ENCODE results near the gene MARCHF10. TPM values are rescaled to one million over a fixed set of nuclear protein-coding genes. Genes with fewer than 3 reads are reported as not detected.

Gene MARCHF10
- total and polyA plus RNA-seq, 2 of the 13 experiments (the other 11 are each of a cell fraction or from before 2014, with no cell fraction given), result not detected

- no peak for FAIRE-seq
- Histone ChIP-seq H3K36me3 (replicated peaks in 1 of 2; ENCODE audit: control insufficient read depth in 1 of 2, insufficient read depth in 2 of 2, low read length in 2 of 2) (no peaks in the 10 kb centered on the region), H3K4me2 (ENCODE audit: low read depth, low read length) (no peak overlapping the region), H3K27ac (ENCODE audit: extremely low read length, insufficient read depth, low read length) (no peak overlapping the region), H3K9ac (ENCODE audit: insufficient read depth, low read depth, low read length) (no peak overlapping the region), H3K4me3 (replicated peaks in 1 of 3; ENCODE audit: insufficient read depth in 1 of 3, low read depth in 2 of 3, low read length in 3 of 3) (no peak overlapping the region), H3K4me1 (ENCODE audit: insufficient read depth, low read length) (no peaks in the 10 kb centered on the region), H4K20me1 (ENCODE audit: insufficient read depth, low read length) (no peaks in the 10 kb centered on the region), H2AFZ (ENCODE audit: low read length) (no peak overlapping the region), H3K27me3 (ENCODE audit: control insufficient read depth in 1 of 2, insufficient read depth in 2 of 2, low read length in 2 of 2) (peaks cover 6 to 18% of the 10 kb centered on the region in 2 experiments; a peak in 4 of 5 replicates), H3K79me2 (ENCODE audit: insufficient read depth, low read length) (no peaks in the 10 kb centered on the region), H3K9me3 (ENCODE audit: low read length) (no peaks in the 10 kb centered on the region)
- 8% methylated on average over 5 of the region's 5 CpGs for WGBS (ENCODE audit: low lambda C conversion rate)
- POLR2A ChIA-PET, result no interaction called here
- CTCF ChIA-PET (ENCODE audit: low intra/inter-chr PET ratio, low total read pairs), result no interaction called here
- no peak for ATAC-seq
- BruUV-seq (replicated peaks), result no TSS peak
- intact Hi-C loops (cut with micrococcal nuclease; ENCODE audit: unreplicated experiment), result no loop called here
- in situ Hi-C loops (cut with HindIII; ENCODE audit: extremely low pct_ligation_motif_present, low pct_unique_long_range_greater_than_20kb), result no loop called here
- TF ChIP-seq ISL2 (CRISPR knock-in tag; IDR thresholded peaks at IDR 0.05), result no peak
- TF ChIP-seq PHF21A (CRISPR knock-in tag; IDR thresholded peaks at IDR 0.05), result no peak
- no peak for TF ChIP-seq MAFK (conservative IDR thresholded peaks at IDR 0.05 in 1 of 2, IDR thresholded peaks at IDR 0.05 in 1 of 2; ENCODE audit: low read length in 2 of 2)
- no peak for TF ChIP-seq E2F1 (CRISPR knock-in tag; IDR thresholded peaks at IDR 0.05)
- no peak for TF ChIP-seq ZNF800 (CRISPR knock-in tag; IDR thresholded peaks at IDR 0.05)
- no peak for TF ChIP-seq HNRNPL (IDR thresholded peaks at IDR 0.05; ENCODE audit: low read depth, low read length)
- no peak for TF ChIP-seq TFDP2 (CRISPR knock-in tag; IDR thresholded peaks at IDR 0.05)
- TF ChIP-seq ZNF34 (CRISPR knock-in tag; IDR thresholded peaks at IDR 0.05; ENCODE audit: borderline replicate concordance), result no peak
- DNase-seq (ENCODE audit: low spot score), result no peak
Observed at GRCh38 chr17:62848334-62848733, 40.2 kb upstream of the MARCHF10 start.
